ENCODE results near the gene OXSM. TPM values are rescaled to one million over a fixed set of nuclear protein-coding genes. Genes with fewer than 3 reads are reported as not detected.

The OXSM gene
- total and polyA plus RNA-seq, 4 donors: 8.6 to 21.8 (median 17.5) TPM

DNA sequence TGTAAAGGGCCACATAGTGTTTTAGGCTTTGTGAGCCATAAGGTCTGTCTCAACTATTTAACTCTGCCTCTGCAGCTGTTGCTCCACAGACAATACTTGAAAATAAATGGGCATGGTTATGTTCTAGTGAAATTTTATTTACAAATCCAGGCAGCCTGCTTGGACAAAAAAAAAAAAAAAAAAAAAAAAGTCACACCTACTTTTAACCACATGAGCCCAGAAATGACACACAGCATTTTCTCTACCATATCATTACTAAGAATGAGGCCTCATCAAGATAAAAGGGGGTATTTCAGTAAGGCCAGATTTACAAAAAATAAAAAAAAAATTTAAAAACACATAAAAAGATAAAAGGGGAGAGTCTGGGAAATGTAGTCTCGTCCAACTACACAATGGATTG, 4.9 kb upstream of the OXSM start (continued):
- TF ChIP-seq SP1 (IDR thresholded peaks at IDR 0.05): no peak

DNA sequence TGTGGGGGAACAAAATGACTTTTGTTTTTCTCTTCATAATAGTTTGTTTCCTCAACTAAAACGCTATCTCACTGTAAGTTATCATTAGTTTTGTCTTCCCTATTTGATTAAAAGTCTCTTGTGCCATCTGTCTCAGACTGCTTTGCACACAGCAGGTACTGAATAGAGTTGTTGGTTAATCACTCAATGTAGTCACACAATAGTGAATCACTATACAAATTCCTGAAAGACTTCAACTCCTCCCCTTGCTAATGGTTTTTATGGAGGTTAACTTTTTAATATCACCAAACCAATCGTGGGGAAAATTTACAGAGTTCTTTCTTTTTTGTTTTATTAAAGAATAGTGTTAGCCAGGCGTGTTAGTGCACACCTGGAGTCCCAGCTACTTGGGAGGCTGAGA, 4.1 kb upstream of the OXSM start:
- Histone ChIP-seq H3K9ac (ENCODE audit: low read depth in 1 of 2, low read length in 2 of 2) (no peak overlapping the region), H3K27ac (ENCODE audit: low read depth in 1 of 2, low read length in 2 of 2) (no peak overlapping the region), H3K4me1 (ENCODE audit: control insufficient read depth in 4 of 4, insufficient read depth in 4 of 4, low read length in 3 of 4) (peaks cover 0 to 26% (median 15%) of the 10 kb centered on the region in 4 donors), H3K4me3 (ENCODE audit: low read depth in 1 of 3, low read length in 3 of 3) (no peak overlapping the region), H3K27me3 (ENCODE audit: control insufficient read depth in 4 of 4, insufficient read depth in 4 of 4, low read length in 3 of 4) (no peaks in the 10 kb centered on the region), H3K9me3 (ENCODE audit: control insufficient read depth in 4 of 4, low read length in 3 of 4) (no peaks in the 10 kb centered on the region), H3K36me3 (ENCODE audit: control insufficient read depth in 4 of 4, insufficient read depth in 3 of 4, low read depth in 1 of 4, low read length in 3 of 4) (no peaks in the 10 kb centered on the region)
- WGBS: 89% methylated on average over 3 of the region's 3 CpGs
- TF ChIP-seq, protein P1, sequence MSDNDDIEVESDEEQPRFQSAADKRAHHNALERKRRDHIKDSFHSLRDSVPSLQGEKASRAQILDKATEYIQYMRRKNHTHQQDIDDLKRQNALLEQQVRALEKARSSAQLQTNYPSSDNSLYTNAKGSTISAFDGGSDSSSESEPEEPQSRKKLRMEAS (IDR thresholded peaks at IDR 0.05): no peak
- TF ChIP-seq RXRA (IDR thresholded peaks at IDR 0.05) (no peak), NR2F2 (IDR thresholded peaks at IDR 0.05) (no peak), HNF4G (IDR thresholded peaks at IDR 0.05) (no peak), HNF4A (conservative IDR thresholded peaks at IDR 0.05) (no peak), FOXA2 (IDR thresholded peaks at IDR 0.05) (no peak), EGR1 (IDR thresholded peaks at IDR 0.05; ENCODE audit: low read depth in 2 of 2) (no peak)
- TF ChIP-seq, protein P2, sequence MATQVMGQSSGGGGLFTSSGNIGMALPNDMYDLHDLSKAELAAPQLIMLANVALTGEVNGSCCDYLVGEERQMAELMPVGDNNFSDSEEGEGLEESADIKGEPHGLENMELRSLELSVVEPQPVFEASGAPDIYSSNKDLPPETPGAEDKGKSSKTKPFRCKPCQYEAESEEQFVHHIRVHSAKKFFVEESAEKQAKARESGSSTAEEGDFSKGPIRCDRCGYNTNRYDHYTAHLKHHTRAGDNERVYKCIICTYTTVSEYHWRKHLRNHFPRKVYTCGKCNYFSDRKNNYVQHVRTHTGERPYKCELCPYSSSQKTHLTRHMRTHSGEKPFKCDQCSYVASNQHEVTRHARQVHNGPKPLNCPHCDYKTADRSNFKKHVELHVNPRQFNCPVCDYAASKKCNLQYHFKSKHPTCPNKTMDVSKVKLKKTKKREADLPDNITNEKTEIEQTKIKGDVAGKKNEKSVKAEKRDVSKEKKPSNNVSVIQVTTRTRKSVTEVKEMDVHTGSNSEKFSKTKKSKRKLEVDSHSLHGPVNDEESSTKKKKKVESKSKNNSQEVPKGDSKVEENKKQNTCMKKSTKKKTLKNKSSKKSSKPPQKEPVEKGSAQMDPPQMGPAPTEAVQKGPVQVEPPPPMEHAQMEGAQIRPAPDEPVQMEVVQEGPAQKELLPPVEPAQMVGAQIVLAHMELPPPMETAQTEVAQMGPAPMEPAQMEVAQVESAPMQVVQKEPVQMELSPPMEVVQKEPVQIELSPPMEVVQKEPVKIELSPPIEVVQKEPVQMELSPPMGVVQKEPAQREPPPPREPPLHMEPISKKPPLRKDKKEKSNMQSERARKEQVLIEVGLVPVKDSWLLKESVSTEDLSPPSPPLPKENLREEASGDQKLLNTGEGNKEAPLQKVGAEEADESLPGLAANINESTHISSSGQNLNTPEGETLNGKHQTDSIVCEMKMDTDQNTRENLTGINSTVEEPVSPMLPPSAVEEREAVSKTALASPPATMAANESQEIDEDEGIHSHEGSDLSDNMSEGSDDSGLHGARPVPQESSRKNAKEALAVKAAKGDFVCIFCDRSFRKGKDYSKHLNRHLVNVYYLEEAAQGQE (IDR thresholded peaks at IDR 0.05): no peak
- DNase-seq (ENCODE audit: low spot score): no peak

- Histone ChIP-seq H3K27me3 (ENCODE audit: control insufficient read depth in 4 of 4, insufficient read depth in 4 of 4, low read length in 3 of 4) (no peaks in the 10 kb centered on the region), H3K27ac (ENCODE audit: low read depth in 1 of 2, low read length in 2 of 2) (no peak overlapping the region), H3K9me3 (ENCODE audit: control insufficient read depth in 4 of 4, low read length in 3 of 4) (no peaks in the 10 kb centered on the region), H3K36me3 (ENCODE audit: control insufficient read depth in 4 of 4, insufficient read depth in 3 of 4, low read depth in 1 of 4, low read length in 3 of 4) (peaks cover 0 to 3% (median 0%) of the 10 kb centered on the region in 4 donors), H3K4me3 (ENCODE audit: low read depth in 1 of 3, low read length in 3 of 3) (no peak overlapping the region), H3K9ac (ENCODE audit: low read depth in 1 of 2, low read length in 2 of 2) (peak overlapping the region in 1 of 2 donors; percentile 18), H3K4me1 (ENCODE audit: control insufficient read depth in 4 of 4, insufficient read depth in 4 of 4, low read length in 3 of 4) (peaks cover 0 to 22% (median 10%) of the 10 kb centered on the region in 4 donors)
- no peak for DNase-seq (ENCODE audit: low spot score)
- WGBS: 86% methylated on average over 3 of the region's 3 CpGs
- TF ChIP-seq FOXA1 (IDR thresholded peaks at IDR 0.05): no peak
- no peak for TF ChIP-seq YY1 (IDR thresholded peaks at IDR 0.05)
- TF ChIP-seq, protein P1 (IDR thresholded peaks at IDR 0.05): no peak
- no peak for TF ChIP-seq TAF1 (conservative IDR thresholded peaks at IDR 0.05)
- TF ChIP-seq RXRA (IDR thresholded peaks at IDR 0.05): no peak
- TF ChIP-seq FOXA2 (IDR thresholded peaks at IDR 0.05): no peak
- TF ChIP-seq RAD21 (IDR thresholded peaks at IDR 0.05): no peak
- no peak for TF ChIP-seq ZBTB33 (IDR thresholded peaks at IDR 0.05)
- TF ChIP-seq EGR1 (IDR thresholded peaks at IDR 0.05; ENCODE audit: low read depth in 2 of 2): no peak
- TF ChIP-seq GABPA (IDR thresholded peaks at IDR 0.05 in 1 of 2, conservative IDR thresholded peaks at IDR 0.05 in 1 of 2): no peak
- no peak for TF ChIP-seq NR2F2 (IDR thresholded peaks at IDR 0.05)
- TF ChIP-seq, protein P2 (IDR thresholded peaks at IDR 0.05): no peak
- TF ChIP-seq JUND (IDR thresholded peaks at IDR 0.05): no peak
- TF ChIP-seq, protein P3, sequence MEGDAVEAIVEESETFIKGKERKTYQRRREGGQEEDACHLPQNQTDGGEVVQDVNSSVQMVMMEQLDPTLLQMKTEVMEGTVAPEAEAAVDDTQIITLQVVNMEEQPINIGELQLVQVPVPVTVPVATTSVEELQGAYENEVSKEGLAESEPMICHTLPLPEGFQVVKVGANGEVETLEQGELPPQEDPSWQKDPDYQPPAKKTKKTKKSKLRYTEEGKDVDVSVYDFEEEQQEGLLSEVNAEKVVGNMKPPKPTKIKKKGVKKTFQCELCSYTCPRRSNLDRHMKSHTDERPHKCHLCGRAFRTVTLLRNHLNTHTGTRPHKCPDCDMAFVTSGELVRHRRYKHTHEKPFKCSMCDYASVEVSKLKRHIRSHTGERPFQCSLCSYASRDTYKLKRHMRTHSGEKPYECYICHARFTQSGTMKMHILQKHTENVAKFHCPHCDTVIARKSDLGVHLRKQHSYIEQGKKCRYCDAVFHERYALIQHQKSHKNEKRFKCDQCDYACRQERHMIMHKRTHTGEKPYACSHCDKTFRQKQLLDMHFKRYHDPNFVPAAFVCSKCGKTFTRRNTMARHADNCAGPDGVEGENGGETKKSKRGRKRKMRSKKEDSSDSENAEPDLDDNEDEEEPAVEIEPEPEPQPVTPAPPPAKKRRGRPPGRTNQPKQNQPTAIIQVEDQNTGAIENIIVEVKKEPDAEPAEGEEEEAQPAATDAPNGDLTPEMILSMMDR (IDR thresholded peaks at IDR 0.05; ENCODE audit: low read depth, low read length, missing input control): no peak
- TF ChIP-seq HNF4A (conservative IDR thresholded peaks at IDR 0.05): no peak
- TF ChIP-seq, protein P4, sequence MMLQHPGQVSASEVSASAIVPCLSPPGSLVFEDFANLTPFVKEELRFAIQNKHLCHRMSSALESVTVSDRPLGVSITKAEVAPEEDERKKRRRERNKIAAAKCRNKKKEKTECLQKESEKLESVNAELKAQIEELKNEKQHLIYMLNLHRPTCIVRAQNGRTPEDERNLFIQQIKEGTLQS (IDR thresholded peaks at IDR 0.05): no peak
- TF ChIP-seq SP1 (IDR thresholded peaks at IDR 0.05): no peak
Measured at GRCh38 chr3:25787689-25788088, 2.2 kb upstream of the OXSM start.
